OCI-LY7 (cell line): ENCODE results near the gene SPIB.

ENCODE experiments used
- CTCF ChIP-seq: fragments of 200-600 bp; sonication (generic); conservative IDR thresholded peaks from 2 replicates; pipeline ENCODE4 v1.5.1; 2014; ENCODE audit warnings: mild to moderate bottlenecking, antibody characterized with exemption, low read length, moderate library complexity, mixed read lengths
- EZH2phosphoT487 ChIP-seq: fragments of 200-600 bp; sonication (generic); IDR thresholded peaks from 2 replicates; pipeline ENCODE4 v1.6.1; 2018; ENCODE audit warnings: low read depth, borderline replicate concordance, mild to moderate bottlenecking, mixed run types, antibody characterized with exemption, low read length, moderate library complexity, mixed read lengths

GRCh38 chr19:50465986-50466705 is 47.4 kb downstream of the SPIB start:
- TF ChIP-seq CTCF (peak; percentile 35), EZH2phosphoT487 (no peak)
